ENCODE measurements around the gene NKX1-1. TPM values are rescaled to one million over a fixed set of nuclear protein-coding genes. Genes with fewer than 3 reads are reported as not detected.
"Not testable (repeated sequence)": the region's sequence is repeated elsewhere in the genome, so short reads cannot be mapped to it uniquely, and the experiment has no call there.

Gene NKX1-1
- polyA plus RNA-seq, 3 donors = not detected

DNA sequence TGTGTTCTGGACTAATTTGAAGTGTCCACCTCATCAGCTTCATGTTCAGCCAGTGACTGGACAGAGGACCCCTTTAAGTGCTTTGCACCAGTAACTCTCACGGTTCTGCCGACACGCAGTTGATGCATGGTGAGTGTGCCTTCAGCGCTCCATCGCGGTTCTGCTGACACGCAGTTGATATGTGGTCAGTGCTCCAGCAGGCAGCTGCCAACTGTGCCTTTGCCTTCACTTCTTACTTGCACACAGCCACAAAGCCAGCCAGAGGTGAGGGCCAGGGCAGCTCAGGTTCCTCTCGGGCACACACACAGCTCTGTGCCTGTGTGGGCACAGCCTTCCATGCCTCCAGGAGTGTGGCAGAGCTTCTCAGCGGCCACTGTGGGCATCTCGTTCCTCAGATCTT lies 12.4 kb downstream of the NKX1-1 start:
- DNase-seq (ENCODE audit: low read depth in 3 of 3, low spot score in 2 of 3) = no peak

DNA sequence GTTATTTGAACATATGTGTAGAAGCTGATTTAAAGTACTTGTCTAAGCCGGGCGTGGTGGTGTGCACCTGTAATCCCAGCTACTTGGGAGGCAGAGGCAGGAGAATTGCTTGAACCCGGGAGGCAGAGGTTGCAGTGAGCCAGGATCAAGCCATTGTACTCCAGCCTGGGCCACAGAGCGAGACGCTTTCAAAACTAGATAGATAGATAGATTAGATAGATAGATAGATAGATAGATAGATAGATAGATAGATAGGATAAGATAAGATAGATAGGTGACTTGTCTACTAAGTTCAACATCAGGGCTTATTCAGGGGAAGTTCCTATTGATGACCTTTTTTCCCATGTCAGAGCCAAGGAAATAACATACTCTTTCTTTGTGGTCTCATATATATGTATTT lies 12.9 kb downstream of the NKX1-1 start:
- DNase-seq (ENCODE audit: low read depth in 3 of 3, low spot score in 2 of 3) = not testable (repeated sequence)

DNA sequence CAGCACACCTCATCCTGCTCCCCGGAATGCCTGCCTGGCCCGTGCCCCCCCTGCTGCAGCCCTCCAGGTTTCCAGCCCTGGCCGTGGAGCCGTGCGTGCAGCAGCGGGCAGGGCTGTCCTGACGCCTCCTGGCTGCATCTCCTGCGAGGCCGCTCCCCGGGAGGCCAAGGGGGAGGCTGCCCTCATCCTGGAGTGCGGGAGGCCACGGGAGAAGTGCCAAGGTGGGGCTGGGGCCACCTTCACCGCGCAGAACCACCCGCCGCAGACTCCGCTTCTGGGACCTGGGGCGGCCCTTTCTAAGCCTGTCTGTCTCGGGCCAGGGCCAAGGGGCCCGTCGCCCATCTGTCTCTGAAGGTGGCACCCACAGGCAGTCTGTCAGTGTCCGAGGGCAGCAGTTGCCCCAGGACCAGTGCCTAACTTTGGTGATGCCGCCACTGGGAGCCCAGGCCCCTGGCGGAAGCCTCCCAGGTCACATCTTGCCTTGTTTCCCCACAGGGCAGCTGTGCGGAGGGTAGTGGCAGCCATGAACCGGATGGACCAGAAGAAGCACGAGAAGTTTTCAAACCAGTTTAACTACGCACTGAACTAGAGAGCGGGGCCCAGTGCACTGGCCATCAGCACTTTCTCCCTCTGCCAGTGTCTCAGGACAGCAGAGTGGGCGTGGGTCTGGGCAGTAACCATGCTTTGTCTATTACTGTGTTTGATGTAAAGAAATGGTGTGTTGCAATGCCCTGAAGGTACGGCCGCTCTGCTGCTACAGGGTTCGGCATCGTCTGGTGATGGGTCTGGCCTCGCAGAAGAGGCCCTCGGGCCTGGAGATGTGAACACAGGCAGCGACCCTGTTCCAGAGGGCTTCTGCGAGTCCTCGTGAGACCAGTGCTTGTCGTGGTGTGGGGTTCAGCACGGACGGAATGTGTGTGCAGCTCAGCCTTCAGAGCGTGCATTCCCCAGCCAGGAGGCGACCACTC lies 20.6 kb downstream of the NKX1-1 start:
- no peak for DNase-seq (ENCODE audit: low read depth in 3 of 3, low spot score in 2 of 3)

GRCh38 chr4:1384675-1385372 lies 21.4 kb downstream of the NKX1-1 start:
- DNase-seq (ENCODE audit: low read depth in 3 of 3, low spot score in 2 of 3) = no peak

- DNase-seq (ENCODE audit: low read depth in 3 of 3, low spot score in 2 of 3) = no peak
Measured at GRCh38 chr4:1383728-1384591, 22.3 kb downstream of the NKX1-1 start.

DNA sequence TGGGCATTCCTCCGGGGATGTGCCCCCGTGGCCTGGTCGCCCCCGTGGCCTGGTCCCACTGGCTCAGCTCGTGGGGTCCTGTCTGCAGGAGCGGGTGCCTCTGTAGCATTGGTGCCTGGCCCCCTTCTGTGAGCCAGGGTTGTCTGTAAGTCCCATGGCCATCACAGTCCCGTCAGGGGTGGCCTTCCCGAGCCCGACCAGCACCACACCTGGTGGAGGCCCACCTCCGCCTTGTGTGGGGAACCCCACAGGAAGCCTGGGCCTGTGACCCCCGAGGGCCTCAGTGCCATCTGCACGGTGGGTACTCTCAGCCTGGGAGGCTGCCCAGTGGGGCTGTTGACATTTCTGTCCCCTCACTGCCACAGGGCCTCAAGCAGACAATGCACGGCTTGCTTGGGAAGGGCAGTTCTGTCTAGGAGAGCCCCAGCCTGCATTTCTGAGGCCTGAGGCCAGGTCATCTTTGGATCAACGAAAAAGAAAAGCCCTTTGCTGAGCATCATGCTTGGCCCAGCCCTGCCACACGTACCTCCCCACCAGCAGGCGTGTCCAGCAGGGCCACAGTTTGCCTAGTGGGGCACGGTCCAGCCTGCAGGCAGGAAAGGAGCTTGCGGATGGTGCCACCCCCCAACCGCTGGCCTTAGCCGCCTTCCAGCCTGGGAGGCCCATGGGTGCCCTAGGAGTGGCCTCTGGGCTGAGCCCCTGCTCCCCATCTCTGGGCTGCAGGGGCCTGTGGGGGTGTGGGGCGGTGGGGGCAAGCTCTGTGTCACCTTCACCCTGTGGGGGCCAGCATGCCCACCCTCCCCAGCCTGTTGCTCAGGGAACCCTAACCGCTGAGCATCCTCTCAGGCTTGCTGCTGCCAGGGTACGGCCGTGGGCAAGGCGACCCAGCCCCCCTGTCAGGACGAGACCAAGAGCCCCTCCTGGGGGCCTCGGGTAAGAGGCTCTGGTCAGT lies 23.2 kb downstream of the NKX1-1 start:
- DNase-seq (ENCODE audit: low read depth in 3 of 3, low spot score in 2 of 3) = no peak

GRCh38 chr4:1381944-1382541 lies 24.2 kb downstream of the NKX1-1 start:
- no peak for DNase-seq (ENCODE audit: low read depth in 3 of 3, low spot score in 2 of 3)

DNA sequence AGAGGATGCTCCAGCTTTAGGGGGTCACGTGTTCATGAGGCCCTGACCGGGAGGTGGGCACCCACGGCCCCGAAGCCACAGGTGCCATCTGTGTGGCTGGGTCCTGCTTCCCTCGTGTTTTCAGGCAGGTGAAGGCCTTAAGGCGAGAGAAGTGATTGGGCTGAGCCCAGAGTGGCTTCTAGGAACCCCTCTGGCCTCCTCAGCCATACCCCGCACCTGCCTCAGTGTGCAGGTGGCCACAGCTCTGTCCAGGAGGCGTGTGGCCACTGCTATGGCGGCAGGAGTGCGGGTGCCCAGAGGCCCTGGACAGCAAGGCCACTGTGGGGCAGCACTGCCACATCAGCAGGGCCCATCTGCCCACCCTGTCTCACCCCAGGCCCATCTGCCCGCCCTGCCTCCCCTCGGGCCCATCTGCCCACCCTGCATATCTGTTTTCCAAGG lies 25.0 kb downstream of the NKX1-1 start:
- DNase-seq (ENCODE audit: low read depth in 3 of 3, low spot score in 2 of 3) = no peak

DNA sequence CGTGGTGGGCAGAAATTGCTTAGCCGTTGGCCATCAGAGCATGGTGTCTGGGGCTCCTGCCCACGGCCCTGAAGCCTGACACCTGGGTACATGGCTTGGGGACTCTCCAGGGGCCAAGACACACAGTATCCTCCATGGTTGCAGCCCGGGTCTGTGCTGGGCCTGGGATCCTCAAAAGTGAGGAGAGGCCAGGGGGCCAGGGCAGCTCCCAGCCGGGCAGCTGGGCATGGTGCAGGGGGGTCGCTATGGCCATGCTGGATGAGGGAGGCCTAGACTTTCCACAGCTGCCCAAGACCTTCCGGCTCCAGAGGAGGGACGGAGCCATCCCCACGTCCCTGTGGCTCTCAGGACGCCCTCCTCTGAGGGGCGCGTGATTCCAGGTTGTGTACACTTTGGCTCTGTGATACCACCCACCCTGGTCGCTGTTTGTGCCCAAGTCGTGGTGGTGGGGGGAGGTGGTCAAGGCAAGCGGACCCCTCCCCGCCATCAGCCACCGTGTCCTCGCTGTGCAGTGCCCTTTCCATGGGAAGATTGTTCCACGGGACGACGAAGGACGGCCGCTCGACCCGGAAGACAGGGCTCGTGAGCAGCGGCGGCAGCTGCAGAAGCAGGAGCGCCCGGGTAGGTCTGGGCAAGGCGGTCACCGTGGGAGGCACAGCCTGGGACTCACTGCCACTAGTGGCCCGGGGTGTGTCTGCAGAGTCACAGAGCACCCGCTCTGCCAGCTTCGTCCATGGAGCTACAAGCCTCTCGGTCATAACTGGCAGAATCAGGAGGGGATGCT lies 25.7 kb downstream of the NKX1-1 start:
- DNase-seq (ENCODE audit: low read depth in 3 of 3, low spot score in 2 of 3) = no peak

DNA sequence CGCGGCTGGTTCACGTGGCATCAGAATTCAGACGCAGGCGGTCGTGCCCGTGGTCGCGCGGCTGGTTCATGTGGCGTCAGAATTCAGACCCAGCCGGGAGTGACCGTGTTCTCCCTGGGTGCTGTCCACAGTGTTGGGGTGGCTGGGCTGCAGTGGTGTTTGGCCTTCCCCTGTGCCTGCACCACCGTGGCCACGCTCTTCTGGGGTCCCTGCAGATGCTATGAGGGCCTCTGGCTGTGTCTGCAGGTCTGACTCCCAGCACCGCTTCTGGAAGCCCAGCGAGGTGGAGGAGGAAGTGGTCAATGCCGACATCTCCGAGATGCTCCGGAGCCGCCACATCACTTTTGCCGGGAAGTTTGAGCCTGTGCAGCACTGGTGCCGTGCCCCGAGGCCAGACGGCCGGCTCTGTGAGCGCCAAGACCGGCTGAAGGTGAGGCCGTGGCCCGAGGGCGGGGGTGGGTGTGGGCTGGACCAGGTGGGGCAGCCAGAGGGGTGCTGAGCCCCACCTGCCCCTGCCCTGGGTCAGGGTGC lies 26.4 kb downstream of the NKX1-1 start:
- DNase-seq (ENCODE audit: low read depth in 3 of 3, low spot score in 2 of 3) = no peak

- no peak for DNase-seq (ENCODE audit: low read depth in 3 of 3, low spot score in 2 of 3)
Measured at GRCh38 chr4:1379351-1379781, 26.9 kb downstream of the NKX1-1 start.

- DNase-seq (ENCODE audit: low read depth in 3 of 3, low spot score in 2 of 3) = no peak
Measured at GRCh38 chr4:1378559-1379231, 27.5 kb downstream of the NKX1-1 start.

GRCh38 chr4:1377606-1378261 lies 28.5 kb downstream of the NKX1-1 start:
- DNase-seq (ENCODE audit: low read depth in 3 of 3, low spot score in 2 of 3) = no peak

DNA sequence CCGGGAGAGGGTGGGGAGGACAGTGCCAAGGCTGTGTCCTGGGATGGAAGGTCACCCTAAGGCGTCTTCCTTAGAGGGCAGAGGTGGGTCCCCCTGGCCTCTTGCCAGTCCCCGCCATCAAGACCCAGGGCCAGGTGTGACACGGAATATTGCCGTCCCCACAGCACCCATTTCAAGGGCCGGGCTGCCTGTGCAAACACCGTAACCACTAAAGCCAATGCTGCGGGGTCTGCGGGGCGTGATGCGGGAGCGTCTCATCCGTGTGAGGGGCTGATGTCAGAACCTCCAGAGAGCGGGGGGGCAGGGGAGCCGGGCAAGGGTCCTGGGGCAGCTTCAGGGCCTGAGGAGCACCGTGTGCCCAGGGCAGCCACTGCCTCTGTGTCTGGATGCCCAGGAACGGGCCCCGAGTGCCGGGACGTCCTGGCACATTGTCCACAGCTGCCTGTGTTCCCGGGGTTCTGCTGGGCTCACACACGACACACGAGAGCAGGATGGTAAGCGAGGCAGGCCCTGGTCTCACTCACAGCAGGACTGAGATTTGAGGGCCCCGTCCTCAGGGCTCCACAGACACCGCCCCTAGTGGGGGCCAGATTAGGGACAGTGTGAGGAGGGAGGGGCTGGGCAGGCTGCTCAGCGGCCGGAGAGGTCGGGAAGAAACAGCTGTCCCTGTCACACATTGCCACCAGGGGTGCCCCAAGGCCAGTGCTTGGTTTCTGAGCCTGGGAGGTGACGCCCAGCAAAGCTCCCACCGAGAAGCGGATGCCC lies 29.2 kb downstream of the NKX1-1 start:
- no peak for DNase-seq (ENCODE audit: low read depth in 3 of 3, low spot score in 2 of 3)

DNA sequence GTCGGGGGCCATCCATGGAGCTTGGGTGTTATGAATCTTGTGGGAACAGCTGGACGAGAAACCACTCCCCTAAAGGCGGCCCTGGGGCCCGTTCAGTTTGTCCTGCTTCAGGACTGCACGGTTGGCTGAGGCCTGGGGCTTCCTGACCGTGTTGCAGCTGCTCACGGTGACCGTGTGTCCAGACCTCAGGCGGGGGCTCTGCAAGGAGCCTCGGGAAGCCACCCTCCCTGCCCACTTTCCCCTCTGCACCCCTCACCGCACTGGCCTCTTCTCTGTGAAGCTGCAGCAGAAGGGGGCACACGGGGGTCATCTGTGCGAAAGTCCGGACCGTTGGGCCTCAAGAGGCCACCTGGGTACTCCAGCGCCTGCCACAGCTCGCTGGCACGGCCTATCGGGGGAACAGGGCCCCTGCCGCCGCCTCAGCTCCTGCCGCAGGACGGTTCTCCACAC lies 29.8 kb downstream of the NKX1-1 start:
- DNase-seq (ENCODE audit: low read depth in 3 of 3, low spot score in 2 of 3) = no peak

DNA sequence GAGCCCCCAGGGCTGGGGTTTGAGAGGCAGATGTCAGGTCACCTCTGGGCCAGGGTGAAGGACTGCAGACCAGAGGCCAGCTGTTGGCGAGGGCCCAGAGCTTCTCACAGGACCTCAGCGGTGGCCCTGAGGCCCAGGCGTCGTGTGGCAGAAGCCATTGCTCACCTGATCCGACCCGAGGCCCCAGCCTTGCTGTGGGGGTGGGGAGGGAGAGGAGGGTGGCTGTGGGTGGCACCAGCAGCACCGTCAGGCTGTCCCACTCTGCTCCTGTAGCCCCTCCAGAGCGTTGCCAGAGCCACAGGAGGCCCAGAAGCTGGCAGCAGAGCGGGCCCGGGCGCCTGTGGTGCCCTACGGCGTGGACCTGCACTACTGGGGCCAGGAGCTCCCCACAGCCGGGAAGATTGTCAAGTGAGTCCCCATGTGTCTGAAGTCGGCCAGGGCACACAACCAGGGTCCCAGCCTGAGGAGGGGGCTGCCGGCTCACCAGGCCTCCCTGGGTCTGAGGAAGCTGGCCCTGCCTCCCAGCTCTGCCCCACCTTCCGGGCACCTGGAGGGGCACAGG lies 30.4 kb downstream of the NKX1-1 start:
- no peak for DNase-seq (ENCODE audit: low read depth in 3 of 3, low spot score in 2 of 3)

Data from right renal cortex interstitium (tissue), 3 donors.